HL-60 (cell line): ENCODE data around the gene STEAP2.

ENCODE experiments used
- CTCF ChIP-seq: IDR thresholded peaks from one replicate; pipeline ENCODE4 v1.5.1; 2011; ENCODE audit warnings: low read length, control low read depth, inconsistent platforms; ENCODE audit not compliant: insufficient read depth
- REST ChIP-seq: IDR thresholded peaks from 2 replicates; pipeline ENCODE4 v1.6.1; 2012; ENCODE audit warnings: low read depth; ENCODE audit not compliant: insufficient replicate concordance

DNA sequence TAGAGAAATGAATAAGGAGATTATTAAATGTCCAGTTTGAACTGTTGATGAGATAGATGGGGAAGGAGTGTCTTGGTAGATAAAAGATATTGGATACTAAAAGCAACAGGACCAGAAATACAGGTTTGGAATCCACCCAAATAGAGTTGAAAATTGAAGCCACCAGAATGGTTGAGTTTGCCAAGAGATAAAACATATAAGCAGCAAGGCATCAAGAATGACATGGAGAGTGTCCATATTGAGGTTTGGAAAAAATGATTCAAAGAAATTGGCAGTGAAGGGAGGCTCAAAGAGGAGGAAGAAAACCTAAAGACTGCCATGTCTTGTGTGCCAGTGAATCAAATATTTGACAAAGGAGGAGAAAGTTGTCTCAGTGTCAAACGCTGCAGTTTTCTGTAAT lies 57.6 kb downstream of the STEAP2 start:
- TF ChIP-seq CTCF = no peak
- no peak for TF ChIP-seq REST
